GOT3 (cell line): ENCODE measurements around the gene CD14.
"Not testable (repeated sequence)": the region's sequence is repeated elsewhere in the genome, so short reads cannot be mapped to it uniquely, and the experiment has no call there.

Experiments
- DNase-seq: peaks from one replicate; lab custom pipeline; 2025; ENCODE audit warnings: mixed read lengths; lab: John Stamatoyannopoulos, UW

Gene CD14

GRCh38 chr5:140635291-140636257, 2.6 kb upstream of the CD14 start:
- no peak for DNase-seq

GRCh38 chr5:140634103-140634502, 1.1 kb upstream of the CD14 start:
- no peak for DNase-seq

GRCh38 chr5:140633501-140633900, 526 bp upstream of the CD14 start:
- DNase-seq, result no peak

- DNase-seq, result no peak
Observed at GRCh38 chr5:140632366-140633020, 482 bp downstream of the CD14 start.

GRCh38 chr5:140631831-140632365, 1.1 kb downstream of the CD14 start:
- DNase-seq, result no peak

- no peak for DNase-seq
Observed at GRCh38 chr5:140631036-140631417, 1.9 kb downstream of the CD14 start.

GRCh38 chr5:140630292-140631035, 2.5 kb downstream of the CD14 start:
- no peak for DNase-seq

- DNase-seq, result no peak
Observed at GRCh38 chr5:140628711-140629110, 4.3 kb downstream of the CD14 start.

GRCh38 chr5:140627972-140628371, 5.0 kb downstream of the CD14 start:
- no peak for DNase-seq

- not testable (repeated sequence) for DNase-seq
Observed at GRCh38 chr5:140624886-140625285, 8.1 kb downstream of the CD14 start.

GRCh38 chr5:140623061-140623460, 9.9 kb downstream of the CD14 start:
- not testable (repeated sequence) for DNase-seq

GRCh38 chr5:140622301-140622700, 10.7 kb downstream of the CD14 start:
- no peak for DNase-seq

GRCh38 chr5:140611020-140611521, 21.9 kb downstream of the CD14 start:
- no peak for DNase-seq

- no peak for DNase-seq
Observed at GRCh38 chr5:140609126-140609525, 23.8 kb downstream of the CD14 start.

- no peak for DNase-seq
Observed at GRCh38 chr5:140608722-140609121, 24.3 kb downstream of the CD14 start.

GRCh38 chr5:140607031-140607430, 25.9 kb downstream of the CD14 start:
- DNase-seq, result no peak

GRCh38 chr5:140605879-140606278, 27.1 kb downstream of the CD14 start:
- DNase-seq, result no peak

- DNase-seq, result no peak
Observed at GRCh38 chr5:140603734-140604133, 29.2 kb downstream of the CD14 start.

- DNase-seq, result not testable (repeated sequence)
Observed at GRCh38 chr5:140603446-140603698, 29.6 kb downstream of the CD14 start.

- DNase-seq, result no peak
Observed at GRCh38 chr5:140602147-140602546, 30.8 kb downstream of the CD14 start.

GRCh38 chr5:140600096-140600495, 32.9 kb downstream of the CD14 start:
- no peak for DNase-seq

GRCh38 chr5:140598836-140599235, 34.1 kb downstream of the CD14 start:
- DNase-seq, result no peak
